GM21737 (cell line): Measurements from ENCODE around the gene CFAP46.

Experiments used
- ATAC-seq: cut with Tn5 transposase; IDR thresholded peaks from one replicate; pipeline ENCODE4 v1.9.1; 2021; ENCODE audit warnings: mild to moderate bottlenecking, moderate library complexity; ENCODE audit not compliant: unreplicated experiment

CFAP46 gene

DNA sequence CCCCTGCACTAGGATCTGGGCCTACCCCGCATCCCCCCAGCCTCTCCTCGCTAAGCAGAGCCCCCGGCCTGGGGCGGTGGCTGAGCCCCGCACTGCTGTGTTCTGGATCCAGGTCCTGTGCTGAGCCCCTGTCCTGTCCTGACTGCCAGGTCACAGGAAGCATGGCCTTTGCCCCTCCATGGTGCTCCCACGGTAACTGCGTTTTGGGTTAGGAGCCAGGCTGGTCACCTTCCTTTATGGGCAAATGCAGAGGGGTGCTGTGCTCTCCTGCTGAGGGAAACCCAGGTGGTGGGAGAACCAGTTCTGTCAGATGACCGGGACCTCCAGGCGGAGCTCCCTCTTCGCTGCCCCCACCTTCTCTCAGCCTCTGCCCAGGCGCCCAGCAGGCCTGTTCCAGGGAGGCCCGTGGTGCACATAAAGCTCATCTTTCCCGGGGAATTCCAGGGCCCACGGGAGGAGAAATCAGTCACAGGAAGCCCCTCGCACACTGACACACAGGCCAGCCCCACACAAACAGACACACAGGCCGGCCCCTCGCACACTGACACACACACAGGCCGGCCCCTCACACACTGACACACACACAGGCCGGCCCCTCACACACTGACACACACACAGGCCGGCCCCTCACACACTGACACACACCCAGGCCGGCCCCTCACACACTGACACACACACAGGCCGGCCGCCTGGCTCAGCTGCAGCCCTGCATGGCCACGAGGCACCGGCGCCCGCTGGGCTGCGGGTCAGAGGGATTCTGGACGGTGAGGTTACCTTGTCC lies 75.6 kb downstream of the CFAP46 start:
- no peak for ATAC-seq

DNA sequence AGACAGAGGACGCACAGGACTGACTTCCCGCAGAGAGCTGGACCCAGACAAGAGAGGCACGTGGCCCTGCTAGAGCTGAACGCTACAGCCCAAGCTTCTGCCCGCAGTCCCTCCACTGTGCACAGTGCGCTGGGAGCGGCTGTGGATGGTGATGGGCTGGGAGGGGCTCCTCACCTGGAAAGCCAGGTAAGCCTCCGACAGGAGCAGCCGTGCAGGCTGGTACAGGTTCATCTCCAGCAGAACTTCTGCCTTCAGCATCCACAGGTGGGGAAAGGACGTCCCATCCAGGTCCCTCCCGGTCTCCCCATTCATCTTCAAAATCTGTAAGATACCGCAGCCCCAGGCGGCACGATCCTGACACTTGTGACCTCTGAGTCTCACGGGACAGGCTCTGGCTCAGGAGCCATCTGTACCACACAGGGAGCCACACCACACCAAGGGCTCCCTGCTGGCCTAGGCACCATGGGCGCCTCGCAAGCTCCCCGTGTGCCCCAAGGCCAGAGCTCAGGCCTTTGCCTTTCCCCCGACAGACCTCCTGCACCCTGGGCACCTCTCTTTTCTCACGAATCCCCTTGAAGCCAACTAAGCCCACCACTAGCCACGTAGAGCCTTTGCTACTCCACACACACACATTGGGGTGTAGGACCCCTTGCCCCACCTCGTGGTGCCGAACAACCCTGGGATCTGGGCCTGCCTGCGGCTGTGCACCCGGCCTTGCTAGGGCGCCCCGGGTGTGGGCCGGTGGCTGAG lies 76.3 kb downstream of the CFAP46 start:
- no peak for ATAC-seq

DNA sequence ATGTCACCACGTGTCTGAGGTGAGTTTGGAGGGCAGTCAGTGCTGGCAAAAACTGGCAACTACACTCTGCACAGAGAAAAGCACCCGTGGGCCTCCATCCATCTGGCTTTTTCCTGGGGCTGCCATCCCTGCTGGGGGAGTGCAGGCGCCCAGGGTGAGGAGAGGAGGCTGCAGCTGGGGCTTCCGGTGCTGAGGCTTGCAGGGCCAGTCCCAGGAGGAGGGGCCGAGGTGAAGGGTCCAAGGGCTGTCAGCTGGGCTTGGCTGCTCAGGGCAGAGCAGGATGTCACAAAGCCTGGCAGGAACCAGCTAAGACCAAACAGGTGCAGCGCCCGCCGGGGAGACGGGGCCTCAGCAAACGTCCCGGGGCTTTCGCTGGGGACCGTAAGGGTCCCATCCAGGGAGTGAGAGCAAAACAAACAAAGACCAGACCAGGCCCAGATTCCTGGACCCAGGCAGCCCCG lies 77.2 kb downstream of the CFAP46 start:
- no peak for ATAC-seq

DNA sequence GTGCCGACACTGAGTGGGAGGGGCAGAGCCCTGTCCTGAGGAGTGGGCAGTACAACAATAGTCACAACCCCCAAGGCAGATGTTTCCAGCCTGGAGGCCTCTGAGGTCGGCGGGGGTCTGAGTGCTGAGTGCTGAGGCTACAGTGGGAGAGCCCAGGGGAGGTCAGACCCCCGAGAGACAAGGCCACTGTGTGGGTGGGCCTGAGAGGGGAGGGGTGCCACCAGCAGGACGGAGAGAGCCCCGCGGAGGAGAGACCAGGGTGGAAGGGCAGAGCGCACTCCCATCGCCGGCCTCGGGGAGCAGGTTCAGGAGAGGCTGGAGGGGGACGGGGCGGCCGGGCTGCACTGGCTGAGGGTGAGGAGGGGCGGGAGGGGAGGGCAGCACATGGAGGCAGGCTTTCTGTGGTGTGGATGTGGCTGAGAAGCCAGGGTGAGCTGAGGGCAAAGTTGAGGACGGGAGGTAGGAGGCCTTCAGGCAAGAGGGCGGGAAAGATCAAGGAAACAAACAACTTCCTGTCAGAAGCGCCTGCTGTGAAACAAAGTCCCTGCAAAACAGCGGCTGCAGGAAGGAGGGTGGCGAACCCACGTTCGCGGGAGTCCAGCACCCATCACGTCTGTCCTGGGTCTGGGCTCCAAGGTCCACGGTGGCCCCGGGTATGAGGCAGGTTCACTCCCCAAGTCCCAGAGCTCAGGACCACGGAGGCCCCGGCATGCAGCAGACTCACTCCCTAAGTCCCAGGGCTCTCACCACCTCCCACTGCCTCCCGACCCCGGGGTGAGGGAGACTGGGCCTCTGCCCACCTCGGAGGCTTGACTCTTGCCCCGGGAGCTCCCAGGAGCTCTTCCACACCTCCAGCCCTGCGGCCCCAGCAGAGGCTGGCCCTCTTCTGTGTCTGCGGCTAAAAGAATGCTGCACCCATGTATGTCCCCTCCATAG lies 79.6 kb downstream of the CFAP46 start:
- ATAC-seq: no peak

DNA sequence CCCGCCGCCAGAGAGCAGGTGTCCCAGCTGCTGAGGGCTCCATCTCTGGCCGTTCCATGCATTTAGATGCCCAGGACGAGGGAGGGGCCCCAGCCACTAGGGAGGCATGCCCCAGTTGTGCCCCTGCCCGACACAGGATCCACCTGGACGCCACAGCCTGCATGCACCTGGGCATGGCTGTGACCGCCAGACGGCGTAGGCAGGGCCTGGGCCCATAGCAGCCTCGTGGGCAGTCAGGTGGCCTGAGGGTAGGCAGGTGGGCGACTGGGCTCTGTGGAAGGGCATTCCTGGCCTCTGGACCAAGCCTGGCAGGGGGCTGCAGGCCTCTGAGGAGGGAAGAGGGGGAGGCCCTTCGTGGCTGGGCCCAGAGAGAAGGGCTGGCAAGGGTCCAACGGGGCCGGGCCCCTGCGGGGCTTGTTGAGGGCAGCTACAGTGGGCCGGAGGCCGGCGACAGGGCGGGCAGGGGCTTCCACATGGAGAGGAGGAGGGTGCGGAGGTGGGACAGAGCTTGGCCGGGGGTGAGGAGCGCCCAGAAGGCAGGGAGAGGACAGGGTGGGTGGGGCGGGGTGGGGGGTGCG lies 80.4 kb downstream of the CFAP46 start:
- ATAC-seq: no peak

DNA sequence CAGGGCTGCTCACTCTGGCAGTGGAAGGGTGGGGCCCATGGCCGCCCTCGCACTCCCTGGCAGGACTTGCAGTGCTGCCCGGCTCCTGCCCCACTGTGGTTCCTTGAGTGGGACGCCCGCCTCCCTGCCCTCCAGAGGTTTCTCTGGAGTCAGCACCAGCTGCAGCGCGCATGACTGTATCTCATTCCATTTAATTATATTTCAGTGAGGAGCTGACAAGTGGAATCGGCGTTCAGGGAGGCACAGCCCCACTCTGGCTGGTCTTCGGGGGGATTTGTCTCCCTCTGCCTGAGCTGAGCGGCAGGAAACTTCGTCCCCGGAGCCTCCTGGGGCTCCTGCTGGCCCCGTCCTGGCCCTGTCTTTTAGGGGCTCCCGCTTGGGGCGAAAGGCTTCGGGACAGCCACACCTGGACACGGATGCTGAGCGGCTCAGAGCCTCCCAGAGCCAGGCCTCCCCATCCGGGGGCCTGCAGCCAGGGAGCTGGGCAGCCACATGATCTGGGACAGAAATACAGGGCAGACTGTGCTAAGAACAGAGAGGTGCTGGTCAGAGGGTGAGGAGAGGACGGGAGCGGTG lies 81.2 kb downstream of the CFAP46 start:
- ATAC-seq: no peak

DNA sequence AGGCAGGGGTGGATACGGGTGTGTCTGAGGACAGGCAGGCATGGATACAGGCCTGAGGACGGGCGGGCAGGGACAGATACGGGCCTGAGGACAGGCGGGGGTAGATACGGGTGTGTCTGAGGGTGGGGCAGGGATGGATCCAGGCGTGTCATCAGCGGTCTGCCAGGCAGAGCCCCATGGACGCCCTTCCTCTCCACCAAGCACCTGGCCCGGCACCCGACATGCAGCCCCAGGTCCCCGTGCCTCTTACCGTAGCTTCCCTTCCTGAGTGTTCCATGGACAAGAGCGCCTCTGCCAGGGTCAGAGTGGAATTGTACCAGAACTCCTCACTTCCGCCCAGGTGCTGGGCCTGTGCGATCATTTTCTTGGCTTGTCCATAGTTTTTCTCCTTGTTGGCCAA lies 81.8 kb downstream of the CFAP46 start:
- no peak for ATAC-seq

DNA sequence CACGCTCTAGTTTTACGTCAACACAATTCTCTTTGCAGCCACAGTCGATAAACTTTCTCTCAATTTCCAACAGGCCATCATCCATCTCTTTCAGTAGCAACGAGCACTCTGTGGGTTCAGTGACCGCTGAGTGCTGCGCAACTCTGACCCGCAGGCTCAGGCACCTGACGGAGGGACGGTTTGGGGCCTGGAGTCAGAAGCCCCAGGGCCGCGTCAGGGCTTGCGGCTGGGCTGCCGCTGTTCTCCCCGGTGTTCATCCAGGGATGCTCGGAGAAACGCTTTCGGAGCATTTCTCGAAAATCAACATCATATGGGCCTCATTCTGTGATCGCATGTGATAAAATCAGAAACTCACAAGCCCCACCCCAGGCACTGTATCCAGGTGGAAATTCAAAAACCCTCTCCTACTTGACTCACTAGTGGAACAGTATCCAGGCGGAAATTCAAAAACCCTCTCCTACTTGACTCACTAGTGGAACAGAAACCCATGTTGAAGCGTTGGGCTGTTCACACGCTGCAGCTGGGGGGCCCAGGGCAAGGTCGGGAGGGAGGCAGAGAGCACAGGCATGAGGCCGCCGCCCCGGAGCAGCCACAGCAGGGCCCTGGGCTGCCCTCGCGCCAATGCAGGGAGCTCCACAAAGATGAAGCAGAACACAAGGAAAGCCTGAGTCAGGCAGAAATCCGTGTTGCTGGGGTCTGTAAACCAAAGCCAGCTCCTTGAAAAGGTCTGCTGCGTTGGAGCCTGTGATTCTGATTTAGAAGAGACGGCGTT lies 83.1 kb downstream of the CFAP46 start:
- no peak for ATAC-seq

DNA sequence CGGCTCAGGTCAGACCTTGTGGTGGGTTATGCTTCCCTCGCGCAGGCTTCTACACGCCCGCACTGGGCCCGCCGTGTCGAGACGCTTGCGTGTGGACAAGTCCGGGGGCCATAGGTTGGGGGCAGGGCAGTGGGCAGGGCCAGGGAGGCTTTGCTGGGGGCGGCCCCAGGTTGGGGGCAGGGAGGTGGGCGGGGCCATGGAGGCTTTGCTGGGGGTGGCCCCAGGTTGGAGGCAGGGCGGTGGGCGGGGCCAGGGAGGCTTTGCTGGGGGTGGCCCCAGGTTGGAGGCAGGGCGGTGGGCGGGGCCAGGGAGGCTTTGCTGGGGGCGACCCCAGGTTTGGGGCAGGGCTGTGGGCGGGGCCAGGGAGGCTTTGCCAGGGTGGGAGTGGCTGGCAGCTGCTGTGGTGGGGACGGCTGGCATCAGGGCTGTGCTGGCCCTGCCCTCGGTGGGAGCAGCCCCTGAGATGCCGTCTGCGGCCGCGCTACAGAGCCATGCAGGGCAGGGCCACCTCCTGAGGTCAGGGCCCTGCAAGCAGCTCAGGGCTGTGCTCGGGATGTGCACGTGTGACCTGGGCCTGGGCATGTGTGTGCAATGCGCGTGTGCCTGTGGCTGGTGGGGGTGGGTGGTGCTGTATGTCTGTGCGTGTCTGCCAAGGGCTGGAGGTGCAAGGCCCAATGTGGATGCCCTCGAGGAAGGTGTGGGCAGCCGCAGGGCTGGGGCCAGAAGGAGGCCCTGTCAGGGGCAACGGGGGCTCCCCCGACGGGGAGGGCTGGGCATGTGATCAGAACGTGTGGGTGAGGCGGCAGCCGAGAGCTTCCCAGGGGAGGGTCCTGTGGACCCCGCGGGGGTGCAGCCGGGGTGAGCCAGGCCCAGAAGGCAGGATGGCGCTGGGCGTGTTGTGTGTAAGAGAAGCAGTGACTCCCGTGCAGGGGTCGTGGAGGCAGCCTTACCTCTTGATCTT lies 84.0 kb downstream of the CFAP46 start:
- ATAC-seq: no peak

DNA sequence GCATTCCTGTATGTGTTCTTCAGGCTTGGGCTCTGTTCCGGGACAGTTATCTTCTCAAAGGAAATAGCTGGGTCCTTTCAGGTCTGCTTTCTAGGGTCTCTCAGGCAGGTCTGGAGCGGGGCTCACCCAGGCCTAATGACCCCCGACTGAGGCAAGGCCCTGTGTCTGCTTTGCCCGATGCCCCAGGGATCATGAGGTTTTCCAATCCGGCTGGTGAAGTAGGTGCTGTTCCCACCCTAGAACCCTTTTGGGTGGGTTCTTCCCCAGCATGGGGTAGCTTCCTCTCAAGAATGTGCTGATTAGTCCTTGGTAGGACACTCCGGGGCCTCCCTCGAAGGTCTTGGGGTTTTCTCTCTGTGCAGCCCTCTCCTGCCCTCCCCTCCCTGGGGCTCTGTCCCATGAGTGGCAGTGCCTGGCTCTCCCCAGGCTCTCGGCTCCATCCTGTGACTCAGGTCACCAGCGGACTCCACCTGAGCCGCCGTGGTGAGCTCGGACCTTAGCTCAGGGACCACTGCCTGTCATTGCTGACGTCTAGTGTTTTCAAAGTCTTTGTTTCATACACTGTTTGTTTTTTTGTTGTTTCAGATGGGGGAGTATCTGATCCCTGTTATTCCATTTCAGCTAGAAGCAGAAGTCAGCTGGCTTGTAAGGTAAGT lies 85.4 kb downstream of the CFAP46 start:
- ATAC-seq: no peak

DNA sequence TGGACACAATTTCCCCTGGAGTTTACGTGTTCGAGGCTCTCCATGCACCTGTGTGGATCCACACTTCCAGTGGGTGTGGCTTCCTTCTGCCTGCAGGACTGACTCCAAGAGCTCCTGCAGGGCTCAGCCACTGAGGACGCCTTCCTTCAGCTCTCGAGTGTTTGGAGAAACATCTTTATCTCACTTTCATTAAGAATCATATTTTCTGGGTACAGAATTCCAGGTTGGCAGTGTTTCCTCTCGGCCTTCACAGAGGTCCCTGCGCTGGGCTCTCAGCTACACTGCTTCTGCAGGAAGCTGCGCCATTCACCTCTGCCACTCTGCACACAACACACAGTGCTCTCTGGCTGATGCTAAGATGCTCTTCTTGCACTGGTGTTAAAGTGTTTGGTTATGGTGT lies 86.5 kb downstream of the CFAP46 start:
- no peak for ATAC-seq

DNA sequence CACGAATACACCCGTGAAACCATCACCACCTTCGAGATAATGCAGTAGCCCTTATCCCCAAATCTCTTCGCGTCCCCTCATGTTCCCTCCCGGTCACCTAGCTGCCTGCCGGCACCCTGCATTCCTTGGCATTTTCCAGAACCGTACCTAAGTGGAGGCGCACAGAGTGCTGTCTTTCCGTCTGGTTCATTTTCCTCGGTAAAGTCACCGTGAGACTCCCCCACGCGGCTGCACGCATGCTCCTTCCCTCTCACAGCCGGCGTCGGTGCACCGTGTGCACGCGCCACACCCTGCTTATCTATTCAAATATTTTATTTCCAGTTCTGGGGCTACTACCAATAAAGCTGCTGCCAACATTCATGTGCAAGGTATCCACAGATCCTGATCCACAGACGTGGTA lies 90.9 kb downstream of the CFAP46 start:
- ATAC-seq: no peak

DNA sequence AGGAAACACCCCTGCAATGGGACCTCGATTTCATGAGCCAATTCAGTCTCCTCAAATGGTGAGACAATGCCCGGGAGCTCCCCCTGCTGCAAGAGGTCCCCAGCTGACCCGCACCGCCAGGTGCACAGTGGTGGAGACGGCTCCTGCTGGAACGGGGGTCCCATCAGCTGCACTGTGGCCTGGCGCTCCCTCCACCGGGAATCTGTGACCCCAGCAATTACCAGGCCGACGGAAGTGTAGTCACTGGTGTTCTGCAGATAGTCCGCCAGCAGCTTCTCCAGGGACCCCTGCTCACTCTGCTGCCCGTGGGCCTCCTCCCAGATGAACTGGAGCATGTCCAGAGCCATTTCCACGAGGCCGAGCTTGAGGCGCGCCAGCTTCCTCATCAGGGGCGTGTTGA lies 91.5 kb downstream of the CFAP46 start:
- no peak for ATAC-seq

DNA sequence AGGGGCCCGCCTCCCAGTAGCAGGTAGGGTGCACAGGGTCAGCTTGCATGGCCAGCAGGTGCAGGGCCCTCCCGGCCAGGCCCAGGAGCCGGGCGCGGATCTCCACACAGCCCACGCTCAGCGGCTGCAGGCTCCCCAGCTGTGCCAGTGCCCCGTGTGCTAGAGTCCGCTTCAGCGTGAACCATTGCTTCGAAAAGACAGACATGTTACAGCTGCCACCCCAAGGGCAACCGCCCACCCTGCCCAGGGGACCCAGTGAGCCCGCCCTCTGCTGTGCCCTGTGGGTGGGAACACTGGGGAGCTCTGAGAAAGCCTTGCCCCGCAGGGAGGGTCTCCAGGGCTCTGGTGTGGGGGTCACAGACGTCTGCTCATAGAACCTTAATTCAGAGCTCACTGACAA lies 92.1 kb downstream of the CFAP46 start:
- ATAC-seq: no peak

DNA sequence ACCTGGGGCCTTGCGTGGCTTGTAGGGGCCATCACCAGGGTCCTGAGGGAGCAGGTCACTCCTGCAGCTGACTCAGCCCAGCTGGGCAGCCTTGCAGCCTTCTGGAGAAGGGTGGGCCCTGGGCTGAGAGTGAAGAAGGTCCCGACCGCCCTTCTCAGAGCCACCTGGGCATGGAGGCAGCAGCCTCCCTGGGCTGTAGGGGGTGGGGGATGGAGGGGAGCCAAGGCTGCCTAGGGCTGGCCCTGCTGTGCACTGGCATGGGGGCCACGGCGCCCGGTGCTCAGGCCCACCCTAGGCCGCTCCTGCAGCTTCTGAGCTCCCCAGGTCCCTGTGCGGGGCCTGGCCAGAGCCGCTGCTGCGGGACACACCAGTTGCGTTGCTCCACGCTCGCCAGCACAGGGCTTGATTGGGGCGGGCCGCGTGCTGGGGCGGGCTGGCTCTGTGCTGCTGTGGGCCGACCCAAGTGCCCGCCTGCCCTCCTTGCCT lies 92.8 kb downstream of the CFAP46 start:
- no peak for ATAC-seq

DNA sequence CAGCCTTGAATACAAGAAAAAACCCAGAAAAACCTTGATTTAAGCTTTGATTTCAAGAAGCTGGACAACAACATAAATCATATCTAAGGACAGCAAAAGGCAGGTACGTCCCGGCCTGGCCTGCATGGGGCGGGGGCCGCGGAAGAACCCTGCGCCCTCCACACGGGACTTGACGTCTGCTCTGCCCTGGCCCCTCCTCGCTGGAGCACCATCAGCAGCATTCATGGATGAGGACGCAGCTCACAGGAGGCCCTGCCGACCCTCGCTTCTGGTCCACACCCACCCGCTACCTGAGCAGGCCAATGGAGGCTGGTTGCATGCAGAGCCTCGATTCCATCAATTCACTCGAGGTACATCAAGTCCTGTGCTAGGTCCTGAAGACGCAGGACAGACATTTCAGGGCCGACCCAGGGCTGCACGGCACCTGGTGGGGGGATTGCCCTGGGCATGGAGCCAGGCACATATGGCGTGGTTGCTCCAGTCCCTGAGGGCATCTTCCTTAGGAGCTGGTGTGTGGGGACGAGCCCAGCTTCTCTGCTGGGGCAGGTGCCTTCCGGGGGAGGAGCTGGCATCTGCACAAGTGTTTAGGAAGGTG lies 93.3 kb downstream of the CFAP46 start:
- ATAC-seq: no peak

DNA sequence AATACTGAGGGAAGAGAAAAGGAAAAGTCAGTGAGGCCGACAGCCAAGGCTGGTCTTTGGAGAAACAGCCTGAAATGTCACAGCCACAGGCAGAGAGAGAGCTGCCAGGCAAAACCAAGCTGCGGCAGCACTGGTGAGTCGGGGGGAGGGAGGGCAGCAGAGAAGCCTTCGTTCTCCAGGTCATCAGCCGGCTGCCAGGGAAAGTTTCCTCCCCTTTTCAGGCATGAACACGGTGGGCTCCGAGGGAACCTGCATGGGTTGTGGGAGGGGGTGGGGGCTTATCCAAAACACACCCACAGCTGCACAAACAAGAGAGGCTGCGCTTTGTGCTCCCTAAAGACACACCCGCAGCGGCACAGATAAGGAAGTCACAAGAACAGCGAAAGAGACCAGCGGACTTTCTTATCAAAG lies 94.1 kb downstream of the CFAP46 start:
- ATAC-seq: no peak

DNA sequence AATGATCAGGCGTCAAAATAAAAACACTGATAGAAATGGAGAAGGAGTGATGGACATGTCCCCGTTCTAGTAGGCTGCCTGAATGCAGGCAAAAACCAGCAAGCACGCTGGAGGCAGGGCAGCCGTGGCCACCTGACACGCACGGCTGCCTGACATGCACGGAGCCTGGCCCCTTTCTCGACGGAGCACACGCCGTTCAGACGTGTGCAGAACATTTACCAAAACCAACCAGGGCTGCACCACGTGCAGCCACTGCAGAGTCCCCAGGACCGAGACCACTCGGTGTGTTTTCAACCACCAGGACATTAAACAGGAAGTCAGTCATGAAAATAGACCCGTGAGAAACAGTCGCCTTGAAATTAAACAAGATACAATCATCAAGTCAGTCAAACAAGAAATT lies 94.5 kb downstream of the CFAP46 start:
- no peak for ATAC-seq
